ENCODE data around the gene GLIPR1. TPM values are rescaled to one million over a fixed set of nuclear protein-coding genes. Genes with fewer than 3 reads are reported as not detected.

Gene GLIPR1
- total RNA-seq, 1 donor from 2014 or later = 0.84 TPM

DNA sequence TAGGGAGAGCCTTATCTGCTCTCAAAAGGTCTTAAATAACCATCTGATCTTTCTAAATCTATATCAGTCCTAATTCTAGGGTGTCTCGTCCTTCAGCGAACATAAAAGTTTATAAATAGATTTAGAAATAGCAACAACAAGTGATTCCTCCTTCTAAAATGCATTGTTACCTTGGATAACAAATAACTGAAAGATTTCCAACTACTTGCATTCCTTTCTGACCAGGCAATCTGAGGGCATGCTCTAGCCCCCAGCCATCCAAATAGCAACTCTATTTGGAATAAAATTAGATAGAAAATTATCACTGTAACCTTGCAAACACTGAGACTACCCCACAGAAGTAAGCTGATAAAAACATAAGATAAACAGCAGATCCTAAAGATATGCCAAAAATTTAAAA lies 52.7 kb downstream of the GLIPR1 start:
- no peaks in the 10 kb centered on the region for H3K9me3 Mint-ChIP-seq
- H3K4me3 Mint-ChIP-seq = no peak overlapping the region
- no peak for DNase-seq (ENCODE audit: low read depth, low spot score)
- H3K27me3 Mint-ChIP-seq (ENCODE audit: low read depth) = no peaks in the 10 kb centered on the region
- TF ChIP-seq, protein P1, sequence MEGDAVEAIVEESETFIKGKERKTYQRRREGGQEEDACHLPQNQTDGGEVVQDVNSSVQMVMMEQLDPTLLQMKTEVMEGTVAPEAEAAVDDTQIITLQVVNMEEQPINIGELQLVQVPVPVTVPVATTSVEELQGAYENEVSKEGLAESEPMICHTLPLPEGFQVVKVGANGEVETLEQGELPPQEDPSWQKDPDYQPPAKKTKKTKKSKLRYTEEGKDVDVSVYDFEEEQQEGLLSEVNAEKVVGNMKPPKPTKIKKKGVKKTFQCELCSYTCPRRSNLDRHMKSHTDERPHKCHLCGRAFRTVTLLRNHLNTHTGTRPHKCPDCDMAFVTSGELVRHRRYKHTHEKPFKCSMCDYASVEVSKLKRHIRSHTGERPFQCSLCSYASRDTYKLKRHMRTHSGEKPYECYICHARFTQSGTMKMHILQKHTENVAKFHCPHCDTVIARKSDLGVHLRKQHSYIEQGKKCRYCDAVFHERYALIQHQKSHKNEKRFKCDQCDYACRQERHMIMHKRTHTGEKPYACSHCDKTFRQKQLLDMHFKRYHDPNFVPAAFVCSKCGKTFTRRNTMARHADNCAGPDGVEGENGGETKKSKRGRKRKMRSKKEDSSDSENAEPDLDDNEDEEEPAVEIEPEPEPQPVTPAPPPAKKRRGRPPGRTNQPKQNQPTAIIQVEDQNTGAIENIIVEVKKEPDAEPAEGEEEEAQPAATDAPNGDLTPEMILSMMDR (conservative IDR thresholded peaks at IDR 0.05) = no peak
- peaks cover 1% of the 10 kb centered on the region for H3K4me1 Mint-ChIP-seq
- no peak overlapping the region for H3K27ac Mint-ChIP-seq (ENCODE audit: unreplicated experiment)
- H3K36me3 Mint-ChIP-seq (ENCODE audit: low read depth) = no peaks in the 10 kb centered on the region

DNA sequence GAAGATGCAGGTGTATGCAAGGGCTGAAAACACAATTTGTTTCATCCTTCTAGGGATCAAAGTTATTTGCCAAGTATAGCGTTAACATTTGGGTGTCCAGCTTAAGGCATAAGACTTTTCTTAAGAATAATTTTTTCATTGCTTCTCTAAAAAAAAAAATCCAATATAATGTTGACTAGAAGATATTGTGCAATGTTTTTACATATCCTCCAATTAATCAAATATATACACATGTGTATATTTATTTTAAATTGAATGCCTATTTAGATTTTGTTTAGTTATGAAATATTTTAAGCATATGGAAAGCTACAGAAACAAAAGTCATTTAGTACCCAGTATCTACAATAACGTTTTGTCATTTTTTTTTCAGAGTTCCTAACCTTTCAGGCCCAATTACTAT lies 59.3 kb downstream of the GLIPR1 start:
- Mint-ChIP-seq H3K4me1 (no peaks in the 10 kb centered on the region), H3K36me3 (ENCODE audit: low read depth) (no peaks in the 10 kb centered on the region), H3K4me3 (no peak overlapping the region), H3K9me3 (no peaks in the 10 kb centered on the region), H3K27ac (ENCODE audit: unreplicated experiment) (no peak overlapping the region), H3K27me3 (ENCODE audit: low read depth) (no peaks in the 10 kb centered on the region)
- no peak for DNase-seq (ENCODE audit: low read depth, low spot score)
- TF ChIP-seq, protein P1 (conservative IDR thresholded peaks at IDR 0.05) = no peak

DNA sequence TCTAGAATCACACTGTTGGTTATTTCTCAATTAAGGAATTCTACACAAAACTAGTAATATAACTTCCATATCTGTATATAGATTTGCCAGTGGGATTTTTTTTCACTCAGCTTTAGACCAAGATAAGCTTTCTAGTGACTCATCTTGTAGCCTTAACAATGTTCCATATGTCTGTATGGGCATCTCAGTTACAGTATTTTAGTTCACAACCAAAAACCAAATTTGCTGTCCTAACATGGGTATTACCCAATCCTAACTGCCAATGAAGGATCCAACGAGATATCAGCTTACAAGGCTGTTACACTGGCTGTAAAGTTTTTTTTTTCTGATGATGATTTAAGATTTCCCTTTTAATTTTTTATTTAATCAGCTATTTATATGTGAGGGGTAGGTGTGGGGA lies 62.4 kb downstream of the GLIPR1 start:
- TF ChIP-seq, protein P1 (conservative IDR thresholded peaks at IDR 0.05) = no peak
- H3K27me3 Mint-ChIP-seq (ENCODE audit: low read depth) = no peaks in the 10 kb centered on the region
- H3K9me3 Mint-ChIP-seq = no peaks in the 10 kb centered on the region
- DNase-seq (ENCODE audit: low read depth, low spot score) = no peak
- H3K36me3 Mint-ChIP-seq (ENCODE audit: low read depth) = no peaks in the 10 kb centered on the region
- peaks cover 4% of the 10 kb centered on the region for H3K4me1 Mint-ChIP-seq
- H3K27ac Mint-ChIP-seq (ENCODE audit: unreplicated experiment) = no peak overlapping the region
- no peak overlapping the region for H3K4me3 Mint-ChIP-seq

DNA sequence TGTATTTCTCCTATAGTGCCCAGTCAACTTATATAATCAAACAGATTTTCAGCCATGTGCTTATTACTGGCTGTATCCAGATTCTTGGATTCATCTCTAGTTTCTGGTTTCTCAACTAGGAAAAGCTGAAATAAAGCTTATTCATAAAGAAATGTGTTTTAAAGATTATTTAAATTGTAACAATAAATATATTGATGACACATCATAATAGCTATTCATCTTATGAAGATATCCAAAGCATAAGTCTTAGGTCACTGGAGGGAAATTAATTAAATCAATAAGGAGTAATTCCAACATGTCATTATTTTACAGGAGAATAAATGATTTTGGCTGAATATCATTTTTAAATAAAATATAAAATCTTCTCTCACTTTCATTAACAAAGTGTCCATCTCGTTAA lies 63.0 kb downstream of the GLIPR1 start:
- TF ChIP-seq, protein P1 (conservative IDR thresholded peaks at IDR 0.05) = no peak
- no peak overlapping the region for H3K4me3 Mint-ChIP-seq
- H3K27me3 Mint-ChIP-seq (ENCODE audit: low read depth) = no peaks in the 10 kb centered on the region
- no peaks in the 10 kb centered on the region for H3K36me3 Mint-ChIP-seq (ENCODE audit: low read depth)
- peaks cover 4% of the 10 kb centered on the region for H3K4me1 Mint-ChIP-seq
- H3K27ac Mint-ChIP-seq (ENCODE audit: unreplicated experiment) = no peak overlapping the region
- no peaks in the 10 kb centered on the region for H3K9me3 Mint-ChIP-seq
- DNase-seq (ENCODE audit: low read depth, low spot score) = no peak

DNA sequence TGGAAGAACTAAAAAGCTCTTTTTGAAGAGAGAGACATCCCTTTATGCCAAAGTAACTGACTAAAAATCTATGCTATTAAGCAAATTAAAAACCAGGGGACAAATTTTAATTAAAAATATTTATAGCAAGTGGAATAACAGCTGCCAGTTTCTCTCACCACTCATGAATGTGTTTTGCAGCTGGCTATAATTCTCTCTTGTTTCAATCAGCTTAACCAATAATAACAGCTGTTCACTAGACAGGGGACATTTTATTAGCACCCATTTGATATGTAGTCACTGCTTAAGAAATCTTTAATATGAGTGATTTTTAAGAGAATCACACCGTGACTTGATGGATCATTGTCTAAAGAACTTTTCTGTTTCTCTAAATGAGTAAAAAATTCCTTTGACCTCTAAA lies 65.1 kb downstream of the GLIPR1 start:
- Mint-ChIP-seq H3K27me3 (ENCODE audit: low read depth) (no peaks in the 10 kb centered on the region), H3K4me1 (peaks cover 13% of the 10 kb centered on the region), H3K27ac (ENCODE audit: unreplicated experiment) (no peak overlapping the region), H3K4me3 (no peak overlapping the region), H3K36me3 (ENCODE audit: low read depth) (no peaks in the 10 kb centered on the region), H3K9me3 (no peaks in the 10 kb centered on the region)
- TF ChIP-seq, protein P1 (conservative IDR thresholded peaks at IDR 0.05) = no peak
- DNase-seq (ENCODE audit: low read depth, low spot score) = no peak

DNA sequence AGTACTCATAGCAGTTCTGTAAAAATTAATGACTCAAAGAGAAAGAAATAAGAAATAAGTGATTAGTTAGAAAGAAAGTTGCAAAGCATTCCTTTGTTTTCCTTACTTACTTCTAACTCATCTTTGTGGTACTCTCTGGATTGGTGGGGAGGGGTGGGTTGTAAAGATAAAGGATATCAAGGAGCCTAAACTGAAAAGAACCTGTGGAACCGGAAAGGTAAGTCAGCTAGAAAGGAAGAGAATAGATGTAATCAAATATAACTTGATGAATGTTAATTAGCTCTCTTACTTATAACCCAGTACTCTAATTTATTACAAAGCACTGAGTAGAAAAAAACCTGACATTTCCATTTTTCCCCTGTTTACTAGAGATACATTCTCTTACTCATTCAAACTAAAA lies 68.3 kb downstream of the GLIPR1 start:
- H3K36me3 Mint-ChIP-seq (ENCODE audit: low read depth) = no peaks in the 10 kb centered on the region
- no peak overlapping the region for H3K27ac Mint-ChIP-seq (ENCODE audit: unreplicated experiment)
- H3K27me3 Mint-ChIP-seq (ENCODE audit: low read depth) = no peaks in the 10 kb centered on the region
- H3K4me3 Mint-ChIP-seq = no peak overlapping the region
- DNase-seq (ENCODE audit: low read depth, low spot score) = no peak
- H3K9me3 Mint-ChIP-seq = no peaks in the 10 kb centered on the region
- peaks cover 25% of the 10 kb centered on the region for H3K4me1 Mint-ChIP-seq
- TF ChIP-seq, protein P1 (conservative IDR thresholded peaks at IDR 0.05) = no peak
